ENCODE measurements around the gene NTNG2. TPM values are rescaled to one million over a fixed set of nuclear protein-coding genes. Genes with fewer than 3 reads are reported as not detected.

Gene NTNG2
- total and polyA plus RNA-seq, 9 of the 15 experiments (the other 6 are each of a cell fraction or from before 2014, with no cell fraction given) = 0.01 to 0.11 (median 0.09) TPM; not detected in 6

DNA sequence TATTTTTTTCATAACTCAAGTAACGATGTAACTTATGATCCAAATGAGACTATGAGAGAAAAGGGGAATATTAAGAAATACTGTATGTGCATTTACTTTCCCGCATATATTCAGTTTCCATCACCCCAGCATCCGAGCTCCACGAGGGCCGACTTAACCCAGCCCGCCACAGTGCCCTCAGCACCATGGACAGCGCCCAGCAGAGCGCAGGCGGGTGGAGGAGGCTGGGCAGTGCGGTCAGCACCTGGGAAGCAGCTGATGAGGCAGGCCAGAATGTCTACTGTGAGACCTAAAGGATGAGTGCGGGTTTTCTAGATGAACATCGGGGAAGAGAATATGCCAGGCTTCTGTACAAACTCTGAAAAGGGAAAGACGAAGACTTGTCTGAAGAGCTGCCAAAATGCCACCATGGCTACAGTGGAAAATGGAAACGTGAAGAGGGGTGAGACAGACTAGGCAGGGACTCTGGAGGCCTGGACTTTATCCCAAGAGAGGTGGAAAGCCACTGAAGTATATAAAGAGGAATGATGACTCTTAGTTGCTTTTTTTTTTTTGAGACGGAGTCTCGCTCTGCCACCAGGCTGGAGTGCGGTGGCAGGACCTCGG is 47.7 kb upstream of the NTNG2 start (continued):
- TF ChIP-seq ZNF253 (CRISPR knock-in tag; conservative IDR thresholded peaks at IDR 0.05) = no peak
- no peak for TF ChIP-seq RHOXF2B (CRISPR knock-in tag; conservative IDR thresholded peaks at IDR 0.05)
- no peak for TF ChIP-seq E2F3 (CRISPR knock-in tag; IDR thresholded peaks at IDR 0.05)
- no peak for TF ChIP-seq ZFP30 (CRISPR knock-in tag; IDR thresholded peaks at IDR 0.05; ENCODE audit: borderline replicate concordance)
- TF ChIP-seq TBL1XR1 (IDR thresholded peaks at IDR 0.05; ENCODE audit: low read length in 2 of 2) = no peak
- TF ChIP-seq, protein P1, sequence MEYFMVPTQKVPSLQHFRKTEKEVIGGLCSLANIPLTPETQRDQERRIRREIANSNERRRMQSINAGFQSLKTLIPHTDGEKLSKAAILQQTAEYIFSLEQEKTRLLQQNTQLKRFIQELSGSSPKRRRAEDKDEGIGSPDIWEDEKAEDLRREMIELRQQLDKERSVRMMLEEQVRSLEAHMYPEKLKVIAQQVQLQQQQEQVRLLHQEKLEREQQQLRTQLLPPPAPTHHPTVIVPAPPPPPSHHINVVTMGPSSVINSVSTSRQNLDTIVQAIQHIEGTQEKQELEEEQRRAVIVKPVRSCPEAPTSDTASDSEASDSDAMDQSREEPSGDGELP (CRISPR knock-in tag; IDR thresholded peaks at IDR 0.05; ENCODE audit: borderline replicate concordance) = peak; percentile 93
- TF ChIP-seq, protein P2, sequence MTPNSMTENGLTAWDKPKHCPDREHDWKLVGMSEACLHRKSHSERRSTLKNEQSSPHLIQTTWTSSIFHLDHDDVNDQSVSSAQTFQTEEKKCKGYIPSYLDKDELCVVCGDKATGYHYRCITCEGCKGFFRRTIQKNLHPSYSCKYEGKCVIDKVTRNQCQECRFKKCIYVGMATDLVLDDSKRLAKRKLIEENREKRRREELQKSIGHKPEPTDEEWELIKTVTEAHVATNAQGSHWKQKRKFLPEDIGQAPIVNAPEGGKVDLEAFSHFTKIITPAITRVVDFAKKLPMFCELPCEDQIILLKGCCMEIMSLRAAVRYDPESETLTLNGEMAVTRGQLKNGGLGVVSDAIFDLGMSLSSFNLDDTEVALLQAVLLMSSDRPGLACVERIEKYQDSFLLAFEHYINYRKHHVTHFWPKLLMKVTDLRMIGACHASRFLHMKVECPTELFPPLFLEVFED (CRISPR knock-in tag; conservative IDR thresholded peaks at IDR 0.05) = no peak
- TF ChIP-seq MCM2 (IDR thresholded peaks at IDR 0.05; ENCODE audit: low read depth) = no peak
- TF ChIP-seq, protein P3, sequence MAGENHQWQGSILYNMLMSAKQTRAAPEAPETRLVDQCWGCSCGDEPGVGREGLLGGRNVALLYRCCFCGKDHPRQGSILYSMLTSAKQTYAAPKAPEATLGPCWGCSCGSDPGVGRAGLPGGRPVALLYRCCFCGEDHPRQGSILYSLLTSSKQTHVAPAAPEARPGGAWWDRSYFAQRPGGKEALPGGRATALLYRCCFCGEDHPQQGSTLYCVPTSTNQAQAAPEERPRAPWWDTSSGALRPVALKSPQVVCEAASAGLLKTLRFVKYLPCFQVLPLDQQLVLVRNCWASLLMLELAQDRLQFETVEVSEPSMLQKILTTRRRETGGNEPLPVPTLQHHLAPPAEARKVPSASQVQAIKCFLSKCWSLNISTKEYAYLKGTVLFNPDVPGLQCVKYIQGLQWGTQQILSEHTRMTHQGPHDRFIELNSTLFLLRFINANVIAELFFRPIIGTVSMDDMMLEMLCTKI (IDR thresholded peaks at IDR 0.05; ENCODE audit: partially characterized antibody) = no peak
- peak; percentile 50; the same call in 1 of the 2 replicates for TF ChIP-seq HDAC2 (IDR thresholded peaks at IDR 0.05)
- no peak for TF ChIP-seq ZBTB12 (CRISPR knock-in tag; IDR thresholded peaks at IDR 0.05)
- TF ChIP-seq ZKSCAN3 (CRISPR knock-in tag; IDR thresholded peaks at IDR 0.05) = no peak
- no peak for TF ChIP-seq JUN (IDR thresholded peaks at IDR 0.05; ENCODE audit: borderline replicate concordance, low read depth, low read length)
- no peak for TF ChIP-seq JUN (CRISPR knock-in tag; IDR thresholded peaks at IDR 0.05; ENCODE audit: borderline replicate concordance)
- TF ChIP-seq, protein P4, sequence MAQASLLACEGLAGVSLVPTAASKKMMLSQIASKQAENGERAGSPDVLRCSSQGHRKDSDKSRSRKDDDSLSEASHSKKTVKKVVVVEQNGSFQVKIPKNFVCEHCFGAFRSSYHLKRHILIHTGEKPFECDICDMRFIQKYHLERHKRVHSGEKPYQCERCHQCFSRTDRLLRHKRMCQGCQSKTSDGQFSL (CRISPR knock-in tag; IDR thresholded peaks at IDR 0.05) = no peak
- TF ChIP-seq, protein P4 (tag; IDR thresholded peaks at IDR 0.05) = no peak
- TF ChIP-seq GABPA (tag; conservative IDR thresholded peaks at IDR 0.05; ENCODE audit: low read depth) = no peak
- peak; percentile 68; the same call in 1 of the 2 replicates for TF ChIP-seq LCOR (CRISPR knock-in tag; IDR thresholded peaks at IDR 0.05)
- TF ChIP-seq RCOR1 (IDR thresholded peaks at IDR 0.05; ENCODE audit: borderline replicate concordance in 1 of 2, low read depth in 2 of 2, low read length in 2 of 2) = peak in 1 of 2 experiments; percentile 84; a peak in 1 of 4 replicates
